HEK293T (cell line): ENCODE measurements around the gene CLEC16A.

Source experiments
- ELF4 ChIP-seq: fragments of 450-650 bp; IDR thresholded peaks from 2 replicates; pipeline ENCODE4 v1.6.1; 2017; ENCODE audit warnings: antibody characterized with exemption
- FOXA1 ChIP-seq: fragments of 450-650 bp; IDR thresholded peaks from 2 replicates; pipeline ENCODE4 v1.6.1; 2016; ENCODE audit warnings: mild to moderate bottlenecking
- FOXK2 ChIP-seq: fragments of 450-650 bp; IDR thresholded peaks from 2 replicates; pipeline ENCODE4 v1.6.1; 2016; ENCODE audit warnings: mild to moderate bottlenecking
- FOXM1 ChIP-seq: fragments of 450-650 bp; IDR thresholded peaks from 2 replicates; pipeline ENCODE4 v1.6.1; 2017; ENCODE audit warnings: mild to moderate bottlenecking, borderline replicate concordance
- NFRKB ChIP-seq: fragments of 450-650 bp; IDR thresholded peaks from 2 replicates; pipeline ENCODE4 v1.6.1; 2016; ENCODE audit warnings: mild to moderate bottlenecking, moderate library complexity
- SP1 ChIP-seq: fragments of 450-650 bp; IDR thresholded peaks from 2 replicates; pipeline ENCODE4 v1.6.1; 2017
- TARDBP ChIP-seq: fragments of 450-650 bp; IDR thresholded peaks from 2 replicates; pipeline ENCODE4 v1.6.1; 2016
- ZNF384 ChIP-seq: fragments of 450-650 bp; IDR thresholded peaks from 2 replicates; pipeline ENCODE4 v1.6.1; 2016
- TF ChIP-seq, protein P1 (sequence below): fragments of 450-650 bp; IDR thresholded peaks from 2 replicates; pipeline ENCODE4 v1.6.1; 2016

DNA sequence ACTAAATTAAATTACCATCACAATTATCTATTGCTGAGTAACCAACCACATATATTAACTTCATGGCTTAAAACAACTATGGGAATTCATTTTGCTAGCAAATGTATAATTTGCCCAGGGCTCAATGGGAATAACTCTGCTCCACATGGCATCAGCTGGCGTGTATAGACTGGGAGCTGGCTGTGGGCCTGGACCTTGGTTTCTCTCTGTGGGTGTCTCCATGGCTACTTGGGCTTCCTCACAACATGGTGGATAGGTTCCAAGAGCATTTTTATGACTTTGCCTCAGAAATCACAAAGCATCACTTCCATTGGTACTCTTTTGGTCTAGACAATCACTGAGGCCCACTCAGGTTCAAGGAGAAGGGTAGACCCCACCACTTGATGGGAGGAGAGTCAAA is 166.8 kb downstream of the CLEC16A start:
- TF ChIP-seq FOXK2 (no peak), TARDBP (no peak), FOXA1 (no peak), SP1 (no peak), ELF4 (no peak), NFRKB (no peak), ZNF384 (no peak), FOXM1 (no peak)
- TF ChIP-seq, protein P1, sequence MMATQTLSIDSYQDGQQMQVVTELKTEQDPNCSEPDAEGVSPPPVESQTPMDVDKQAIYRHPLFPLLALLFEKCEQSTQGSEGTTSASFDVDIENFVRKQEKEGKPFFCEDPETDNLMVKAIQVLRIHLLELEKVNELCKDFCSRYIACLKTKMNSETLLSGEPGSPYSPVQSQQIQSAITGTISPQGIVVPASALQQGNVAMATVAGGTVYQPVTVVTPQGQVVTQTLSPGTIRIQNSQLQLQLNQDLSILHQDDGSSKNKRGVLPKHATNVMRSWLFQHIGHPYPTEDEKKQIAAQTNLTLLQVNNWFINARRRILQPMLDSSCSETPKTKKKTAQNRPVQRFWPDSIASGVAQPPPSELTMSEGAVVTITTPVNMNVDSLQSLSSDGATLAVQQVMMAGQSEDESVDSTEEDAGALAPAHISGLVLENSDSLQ, result no peak
